HG03469 (cell line): ENCODE results near the gene EIF4B.
"Not testable (repeated sequence)": the region's sequence is repeated elsewhere in the genome, so short reads cannot be mapped to it uniquely, and the experiment has no call there.

Experiments used
- ATAC-seq: cut with Tn5 transposase; IDR thresholded peaks from one replicate; pipeline ENCODE4 v1.9.1; 2021; ENCODE audit warnings: mild to moderate bottlenecking, moderate library complexity, moderate number of reproducible peaks; ENCODE audit not compliant: unreplicated experiment

The EIF4B gene

DNA sequence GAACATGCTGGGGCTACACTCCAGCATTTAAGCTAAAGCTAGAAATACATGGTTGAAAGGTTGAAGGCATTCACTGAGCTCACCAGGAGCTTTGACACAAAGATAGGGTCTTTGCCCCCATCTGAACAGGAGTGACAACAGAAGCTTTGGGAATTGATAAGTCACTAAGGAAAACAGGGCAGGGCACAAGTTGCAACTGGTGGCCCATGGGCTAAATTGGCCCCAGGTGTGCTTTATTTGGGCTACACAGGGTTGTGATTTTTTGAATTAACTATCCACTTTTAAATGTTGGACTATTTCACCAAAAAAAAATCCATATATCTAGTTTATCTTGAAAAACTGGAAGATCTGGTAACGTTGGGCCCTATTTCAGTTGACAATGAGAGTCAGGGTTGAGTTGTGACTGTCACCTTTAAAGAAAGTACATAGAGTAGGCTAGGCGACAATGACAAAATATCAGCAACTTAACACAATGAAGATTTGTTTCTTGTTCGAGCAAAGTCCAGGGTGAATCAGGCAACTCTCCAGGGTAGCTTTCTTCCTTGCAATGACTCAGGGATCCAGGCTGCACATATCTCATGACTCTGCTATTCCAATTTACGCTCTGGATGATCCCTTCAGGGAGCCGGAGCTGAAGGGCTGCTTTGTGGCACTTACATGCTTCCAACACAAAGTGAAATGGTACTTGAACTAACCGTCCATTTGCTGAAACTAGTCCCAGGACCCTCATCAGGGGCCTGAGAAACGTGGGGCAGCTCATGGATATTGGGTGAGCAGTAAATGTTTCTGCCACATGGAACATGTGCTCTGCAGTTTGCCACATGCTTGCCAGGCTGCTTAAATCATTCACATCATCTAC is 13.3 kb upstream of the EIF4B start:
- ATAC-seq: no peak

DNA sequence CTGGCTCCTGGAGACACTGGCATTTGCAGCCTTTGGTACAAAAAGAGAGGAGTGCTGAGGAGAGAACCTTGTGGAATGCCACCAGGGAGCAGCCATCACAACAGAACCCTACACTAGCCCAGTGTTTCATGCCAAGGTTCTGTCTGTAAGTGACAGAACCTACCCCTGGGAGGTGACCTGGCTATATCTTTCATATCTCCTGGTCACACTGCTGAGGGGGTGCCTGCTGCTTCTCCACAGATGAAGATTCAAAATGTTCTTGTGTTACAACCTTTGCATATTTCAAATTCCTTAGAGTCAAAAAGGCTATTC is 12.7 kb upstream of the EIF4B start:
- ATAC-seq: no peak

DNA sequence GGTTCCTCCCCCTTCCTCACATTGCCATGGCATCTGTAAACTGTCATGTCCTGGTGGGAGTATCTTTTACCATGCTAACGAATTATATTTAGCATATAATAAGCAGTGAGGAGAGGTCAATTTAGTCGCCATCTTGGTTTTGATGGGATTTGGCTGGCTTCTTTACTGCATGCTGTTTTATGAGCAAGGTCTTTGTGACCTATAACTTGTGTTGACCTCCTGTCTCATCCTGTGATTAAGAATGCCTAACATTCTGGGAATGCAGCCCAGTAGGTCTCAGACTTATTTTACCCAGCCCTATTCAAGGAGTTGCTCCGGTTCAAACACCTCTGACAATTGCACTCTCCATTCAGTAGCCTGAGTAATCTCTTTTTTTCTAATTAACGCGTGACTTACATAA is 2.1 kb upstream of the EIF4B start:
- ATAC-seq: no peak

DNA sequence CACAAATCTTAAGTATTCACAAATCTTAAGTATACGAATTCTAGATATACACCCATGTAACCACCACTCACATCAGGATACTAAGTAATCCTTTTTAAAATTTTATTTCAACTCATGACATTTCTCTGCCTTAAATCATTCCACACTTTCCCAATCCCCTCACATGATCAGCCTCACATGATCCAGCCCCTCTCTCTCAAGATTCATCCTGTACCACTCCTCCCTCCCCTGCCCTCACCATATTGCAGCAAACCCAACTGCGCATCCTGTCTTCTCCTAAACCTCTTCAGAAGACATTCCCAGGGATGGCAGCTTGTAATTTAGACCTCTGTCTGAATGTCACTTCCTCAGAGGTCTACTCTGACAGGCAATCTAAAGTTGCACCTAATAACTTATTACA is 1.7 kb upstream of the EIF4B start:
- no peak for ATAC-seq

GRCh38 chr12:53005215-53005985 is 856 bp upstream of the EIF4B start:
- ATAC-seq: no peak

DNA sequence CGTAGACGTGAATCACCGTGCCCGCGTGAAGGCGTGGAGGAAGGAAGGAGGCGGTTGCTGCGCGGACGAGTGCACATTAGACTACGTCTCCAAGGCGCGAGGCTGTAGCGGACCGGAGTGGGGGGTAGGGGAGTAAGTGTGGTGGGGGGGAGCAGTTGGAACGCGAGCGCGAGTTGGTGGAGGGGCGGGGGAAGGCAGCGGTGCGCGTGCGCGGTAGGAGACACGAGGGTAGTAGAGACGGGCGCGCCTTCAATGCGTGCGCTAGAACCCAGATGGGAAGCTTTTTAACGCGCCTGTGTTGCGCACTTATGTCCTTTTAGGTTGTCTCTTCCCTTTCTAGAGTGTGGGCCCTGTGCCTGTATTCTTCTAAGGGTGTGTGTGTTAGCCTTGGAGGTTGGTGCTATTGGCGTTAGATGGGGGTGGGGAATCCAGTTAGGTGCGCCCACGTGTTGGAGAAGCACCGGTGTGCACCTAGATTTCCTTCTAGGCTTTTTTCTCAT is 604 bp downstream of the EIF4B start:
- no peak for ATAC-seq

GRCh38 chr12:53007343-53007742 is 1.1 kb downstream of the EIF4B start:
- ATAC-seq: no peak

GRCh38 chr12:53008760-53009159 is 2.5 kb downstream of the EIF4B start:
- ATAC-seq: not testable (repeated sequence)

GRCh38 chr12:53010955-53011354 is 4.7 kb downstream of the EIF4B start:
- no peak for ATAC-seq

GRCh38 chr12:53011889-53012288 is 5.6 kb downstream of the EIF4B start:
- ATAC-seq: no peak

- ATAC-seq: no peak
These were observed 6.7 kb downstream of the EIF4B start for GRCh38 chr12:53012928-53013327.

GRCh38 chr12:53014709-53015108 is 8.5 kb downstream of the EIF4B start:
- ATAC-seq: no peak

GRCh38 chr12:53025250-53025649 is 19.0 kb downstream of the EIF4B start:
- no peak for ATAC-seq

DNA sequence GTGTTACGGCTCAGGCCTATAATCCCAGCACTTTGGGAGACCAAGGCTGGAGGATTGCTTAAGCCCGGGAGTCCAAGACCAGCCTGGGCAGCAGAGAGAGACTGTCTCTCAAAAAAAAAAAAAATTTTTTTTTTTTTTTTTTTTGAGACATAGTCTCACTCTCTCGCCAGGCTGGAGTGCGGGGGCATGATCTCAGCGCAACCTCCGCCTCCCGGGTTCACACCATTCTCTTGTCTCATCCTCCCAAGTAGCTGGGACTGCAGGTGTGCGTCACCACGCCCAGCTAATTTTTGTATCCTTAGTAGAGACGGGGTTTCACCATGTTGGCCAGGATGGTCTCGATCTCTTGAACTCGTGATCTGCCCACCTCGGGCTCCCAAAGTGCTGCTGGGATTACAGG is 20.8 kb downstream of the EIF4B start:
- not testable (repeated sequence) for ATAC-seq

GRCh38 chr12:53031616-53032015 is 25.4 kb downstream of the EIF4B start:
- no peak for ATAC-seq

- not testable (repeated sequence) for ATAC-seq
These were observed 27.6 kb downstream of the EIF4B start for GRCh38 chr12:53033832-53034231.

DNA sequence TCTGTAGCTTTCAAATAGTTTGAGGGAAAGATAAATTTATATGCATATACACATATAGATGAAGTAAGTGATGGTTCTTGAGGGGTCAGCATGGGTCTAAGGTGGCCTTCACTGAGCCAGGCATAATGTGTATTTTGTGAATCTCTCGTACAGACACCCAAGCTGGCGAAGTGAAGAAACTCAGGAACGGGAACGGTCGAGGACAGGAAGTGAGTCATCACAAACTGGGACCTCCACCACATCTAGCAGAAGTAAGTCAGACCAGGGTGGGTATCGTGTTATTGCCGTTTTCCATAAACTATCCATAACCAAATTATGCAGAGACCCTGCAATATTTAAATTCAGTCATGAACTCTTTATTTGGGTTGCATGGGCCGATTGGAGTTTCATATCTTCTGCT is 28.2 kb downstream of the EIF4B start:
- ATAC-seq: no peak

DNA sequence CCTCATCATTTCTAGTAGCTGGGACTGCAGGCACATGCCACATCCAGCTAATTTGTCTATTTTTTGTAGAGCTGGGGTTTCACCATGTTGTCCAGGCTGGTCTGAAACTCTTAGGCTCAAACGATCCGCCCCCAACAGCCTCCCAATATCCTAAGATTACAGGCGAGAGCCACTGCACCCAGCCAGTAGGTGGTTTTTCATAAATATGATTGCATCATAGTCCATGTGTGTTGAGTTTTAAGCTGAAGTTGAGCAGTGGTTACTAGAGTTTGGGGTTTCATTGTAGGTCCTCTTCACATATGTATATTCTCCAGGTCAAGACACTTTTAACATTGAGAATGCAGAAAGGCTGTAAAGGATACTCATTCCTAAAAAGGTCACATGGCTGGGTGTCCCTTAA is 30.5 kb downstream of the EIF4B start:
- no peak for ATAC-seq

DNA sequence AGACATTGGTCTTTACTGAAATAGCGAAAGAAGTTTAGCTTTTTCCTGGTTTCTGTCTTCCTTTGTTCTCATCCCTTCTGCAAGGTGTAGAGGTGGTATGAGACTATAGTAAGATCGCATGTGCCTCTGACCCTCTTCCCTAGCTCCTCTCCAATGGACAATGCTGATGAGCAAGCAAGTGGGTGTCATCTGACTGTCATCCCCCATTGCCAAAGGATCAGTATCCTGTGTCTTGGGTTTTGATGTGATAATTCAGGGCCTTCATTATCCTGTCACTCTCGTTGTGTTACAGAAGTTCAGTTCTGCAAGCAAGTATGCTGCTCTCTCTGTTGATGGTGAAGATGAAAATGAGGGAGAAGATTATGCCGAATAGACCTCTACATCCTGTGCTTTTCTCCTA is 33.6 kb downstream of the EIF4B start:
- ATAC-seq: no peak

DNA sequence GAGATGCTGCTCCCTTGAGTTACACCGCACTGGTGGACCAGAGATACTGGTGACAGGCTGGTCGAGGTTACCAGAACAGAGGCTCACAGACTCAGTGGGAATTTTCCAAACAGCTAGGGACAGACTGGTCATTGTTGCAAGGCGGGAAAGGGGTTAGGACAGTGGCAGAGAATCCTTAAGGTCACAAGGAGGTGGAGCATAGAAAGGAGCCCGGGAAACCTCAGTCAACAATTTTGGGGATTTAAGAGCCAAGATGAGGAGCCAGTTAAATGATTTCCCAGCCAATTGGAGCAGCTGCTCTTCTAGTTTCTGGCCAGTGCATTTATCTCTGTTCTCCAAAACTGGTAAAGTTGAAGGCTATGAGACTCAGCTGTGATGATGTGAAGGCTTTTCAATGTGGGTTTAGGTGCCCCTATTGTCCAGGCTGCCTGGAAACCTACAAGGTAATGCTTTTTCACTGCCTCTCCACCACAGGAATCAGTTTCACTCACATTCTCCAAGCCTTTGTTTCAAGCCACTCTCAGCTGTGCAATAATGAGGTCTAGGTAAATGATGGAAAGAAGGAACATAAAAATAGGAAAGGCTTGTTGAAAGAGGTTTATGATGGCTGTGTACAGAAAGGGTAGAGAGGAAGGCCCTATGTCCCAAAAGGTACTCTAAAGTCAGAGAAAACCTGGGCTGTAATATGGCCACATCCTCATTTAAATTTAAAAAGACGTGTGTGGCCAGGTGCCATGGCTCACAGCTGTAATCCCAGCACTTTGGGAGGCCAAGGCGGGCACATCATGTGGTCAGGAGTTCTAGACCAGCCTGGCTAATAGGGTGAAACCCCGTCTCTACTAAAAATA is 36.6 kb downstream of the EIF4B start:
- ATAC-seq: no peak

GRCh38 chr12:53044052-53044581 is 37.9 kb downstream of the EIF4B start:
- ATAC-seq: no peak
